Neutrophil (primary cell): Measurements from ENCODE around the gene TRIM17.

Experiments
- H3K27ac ChIP-seq: fragments of 200-600 bp; sonication (generic); 2 replicates; pipeline ENCODE4 v1.5.1; 2016; ENCODE audit warnings: mild to moderate bottlenecking, moderate library complexity
- H3K27me3 ChIP-seq: fragments of 200-600 bp; sonication (generic); 2 replicates; pipeline ENCODE4 v1.6.0; 2016; ENCODE audit warnings: mild to moderate bottlenecking
- H3K36me3 ChIP-seq: fragments of 200-600 bp; sonication (generic); 2 replicates; pipeline ENCODE4 v1.5.1; 2017
- H3K4me1 ChIP-seq, 2 experiments: fragments of 200-600 bp in 1 of 2; sonication (generic) in 1 of 2; 1 replicate in 1 of 2; 2 replicates in 1 of 2; pipeline versions ENCODE4 v1.5.1 to v1.6.1; 2013 to 2016; ENCODE audit warnings: low read depth in 1 of 2, low read length in 1 of 2, mild to moderate bottlenecking in 1 of 2, moderate library complexity in 1 of 2; ENCODE audit not compliant: control insufficient read depth in 1 of 2, insufficient read depth in 1 of 2
- H3K4me3 ChIP-seq, 2 experiments: fragments of 200-600 bp in 1 of 2; sonication (generic) in 1 of 2; 1 replicate in 1 of 2; 2 replicates in 1 of 2; pipeline ENCODE4 v1.5.1; 2013 to 2016; ENCODE audit warnings: low read depth in 1 of 2, low read length in 1 of 2, mild to moderate bottlenecking in 1 of 2, moderate library complexity in 1 of 2
- H3K9me3 ChIP-seq: fragments of 200-600 bp; sonication (generic); 2 replicates; pipeline ENCODE4 v1.5.1; 2016
- CTCF ChIP-seq: fragments of 200-600 bp; sonication (generic); IDR thresholded peaks from 2 replicates; pipeline ENCODE4 v1.5.1; 2016; ENCODE audit warnings: antibody characterized with exemption

Gene TRIM17

GRCh38 chr1:228396770-228397662 is 19.6 kb downstream of the TRIM17 start:
- Histone ChIP-seq H3K4me3 (no peak overlapping the region), H3K4me1 (no peaks in the 10 kb centered on the region), H3K9me3 (no peaks in the 10 kb centered on the region), H3K27ac (no peak overlapping the region), H3K27me3 (no peaks in the 10 kb centered on the region), H3K36me3 (peaks cover 98% of the 10 kb centered on the region)
- TF ChIP-seq CTCF = no peak

- Histone ChIP-seq H3K36me3 (peaks cover 86% of the 10 kb centered on the region), H3K27me3 (no peaks in the 10 kb centered on the region), H3K4me1 (no peaks in the 10 kb centered on the region), H3K27ac (no peak overlapping the region), H3K4me3 (no peak overlapping the region), H3K9me3 (no peaks in the 10 kb centered on the region)
- no peak for TF ChIP-seq CTCF
Measured at GRCh38 chr1:228394571-228395394, 21.9 kb downstream of the TRIM17 start.

GRCh38 chr1:228393811-228394570 is 22.7 kb downstream of the TRIM17 start:
- H3K36me3 ChIP-seq = peaks cover 78% of the 10 kb centered on the region
- no peaks in the 10 kb centered on the region for H3K9me3 ChIP-seq
- no peak for TF ChIP-seq CTCF
- H3K27ac ChIP-seq = no peak overlapping the region
- H3K4me3 ChIP-seq = no peak overlapping the region
- no peaks in the 10 kb centered on the region for H3K4me1 ChIP-seq
- H3K27me3 ChIP-seq = no peaks in the 10 kb centered on the region

GRCh38 chr1:228393268-228393701 is 23.4 kb downstream of the TRIM17 start:
- Histone ChIP-seq H3K36me3 (peaks cover 71% of the 10 kb centered on the region), H3K27ac (no peak overlapping the region)

More at GRCh38 chr1:228393268-228393701, 23.4 kb downstream of the TRIM17 start:
- no peaks in the 10 kb centered on the region for H3K27me3 ChIP-seq
- no peaks in the 10 kb centered on the region for H3K4me1 ChIP-seq
- TF ChIP-seq CTCF = no peak
- no peaks in the 10 kb centered on the region for H3K9me3 ChIP-seq
- no peak overlapping the region for H3K4me3 ChIP-seq
